Mesothelial cell of epicardium (in vitro differentiated cells): Measurements from ENCODE around the gene C9orf152. TPM values are rescaled to one million over a fixed set of nuclear protein-coding genes. Genes with fewer than 3 reads are reported as not detected.

Source experiments
- DNase-seq, 2 experiments: peaks; one replicate each; pipeline ENCODE4 v3.0.0; 2021; ENCODE audit warnings: low spot score in 2 of 2; ENCODE audit not compliant: unreplicated experiment in 2 of 2
- H3K27ac Mint-ChIP-seq: 2 replicates; pipeline ENCODE4 v1.8.0; 2021; ENCODE audit warnings: mixed read lengths
- H3K27me3 Mint-ChIP-seq: 2 replicates; pipeline ENCODE4 v1.8.0; 2021; ENCODE audit warnings: low read depth, mixed read lengths
- H3K36me3 Mint-ChIP-seq: 2 replicates; pipeline ENCODE4 v1.8.0; 2021; ENCODE audit warnings: mixed read lengths
- H3K4me1 Mint-ChIP-seq: 2 replicates; pipeline ENCODE4 v1.8.0; 2021; ENCODE audit warnings: mixed read lengths
- H3K4me3 Mint-ChIP-seq: 2 replicates; pipeline ENCODE4 v1.8.0; 2021; ENCODE audit warnings: mild to moderate bottlenecking, moderate library complexity, mixed read lengths
- H3K9me3 Mint-ChIP-seq: 2 replicates; pipeline ENCODE4 v1.8.0; 2021; ENCODE audit warnings: mixed read lengths
- total RNA-seq: library from RNA; stranded (reverse); gene quantifications from 3 replicates; pipeline ENCODE4 v1.2.1, GENCODE V29; 2021
- TF ChIP-seq, protein P1 (sequence below): fragments of 200-600 bp; sonication (generic); IDR thresholded peaks from one replicate; pipeline ENCODE4 v1.5.0; 2021; ENCODE audit warnings: antibody characterized with exemption; ENCODE audit not compliant: unreplicated experiment

The C9orf152 gene
- total RNA-seq, 1 donor from 2014 or later = not detected

DNA sequence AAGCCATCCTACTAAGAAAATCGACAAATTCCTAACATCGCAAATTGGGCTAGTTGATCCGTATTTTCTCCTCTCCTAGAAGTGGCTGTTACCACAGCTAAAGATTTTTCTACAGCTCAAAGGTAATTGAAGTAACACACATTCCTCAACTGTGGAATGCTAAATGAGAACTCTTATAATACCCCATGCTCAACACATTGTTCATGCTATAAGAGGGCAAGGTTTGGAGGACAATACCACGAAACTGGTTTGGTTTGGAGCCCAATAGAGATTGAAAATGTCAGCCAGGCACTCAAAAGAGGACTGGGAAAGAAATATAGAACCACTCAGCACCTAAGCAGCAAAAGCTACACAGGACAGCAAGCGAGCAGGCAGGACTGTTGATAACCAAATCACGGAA, 38.3 kb upstream of the C9orf152 start:
- TF ChIP-seq, protein P1, sequence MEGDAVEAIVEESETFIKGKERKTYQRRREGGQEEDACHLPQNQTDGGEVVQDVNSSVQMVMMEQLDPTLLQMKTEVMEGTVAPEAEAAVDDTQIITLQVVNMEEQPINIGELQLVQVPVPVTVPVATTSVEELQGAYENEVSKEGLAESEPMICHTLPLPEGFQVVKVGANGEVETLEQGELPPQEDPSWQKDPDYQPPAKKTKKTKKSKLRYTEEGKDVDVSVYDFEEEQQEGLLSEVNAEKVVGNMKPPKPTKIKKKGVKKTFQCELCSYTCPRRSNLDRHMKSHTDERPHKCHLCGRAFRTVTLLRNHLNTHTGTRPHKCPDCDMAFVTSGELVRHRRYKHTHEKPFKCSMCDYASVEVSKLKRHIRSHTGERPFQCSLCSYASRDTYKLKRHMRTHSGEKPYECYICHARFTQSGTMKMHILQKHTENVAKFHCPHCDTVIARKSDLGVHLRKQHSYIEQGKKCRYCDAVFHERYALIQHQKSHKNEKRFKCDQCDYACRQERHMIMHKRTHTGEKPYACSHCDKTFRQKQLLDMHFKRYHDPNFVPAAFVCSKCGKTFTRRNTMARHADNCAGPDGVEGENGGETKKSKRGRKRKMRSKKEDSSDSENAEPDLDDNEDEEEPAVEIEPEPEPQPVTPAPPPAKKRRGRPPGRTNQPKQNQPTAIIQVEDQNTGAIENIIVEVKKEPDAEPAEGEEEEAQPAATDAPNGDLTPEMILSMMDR = no peak
- H3K27ac Mint-ChIP-seq = no peak overlapping the region
- H3K36me3 Mint-ChIP-seq = peaks cover 28% of the 10 kb centered on the region
- no peaks in the 10 kb centered on the region for H3K27me3 Mint-ChIP-seq
- H3K9me3 Mint-ChIP-seq = no peaks in the 10 kb centered on the region
- no peak for DNase-seq
- no peak overlapping the region for H3K4me3 Mint-ChIP-seq
- no peaks in the 10 kb centered on the region for H3K4me1 Mint-ChIP-seq

DNA sequence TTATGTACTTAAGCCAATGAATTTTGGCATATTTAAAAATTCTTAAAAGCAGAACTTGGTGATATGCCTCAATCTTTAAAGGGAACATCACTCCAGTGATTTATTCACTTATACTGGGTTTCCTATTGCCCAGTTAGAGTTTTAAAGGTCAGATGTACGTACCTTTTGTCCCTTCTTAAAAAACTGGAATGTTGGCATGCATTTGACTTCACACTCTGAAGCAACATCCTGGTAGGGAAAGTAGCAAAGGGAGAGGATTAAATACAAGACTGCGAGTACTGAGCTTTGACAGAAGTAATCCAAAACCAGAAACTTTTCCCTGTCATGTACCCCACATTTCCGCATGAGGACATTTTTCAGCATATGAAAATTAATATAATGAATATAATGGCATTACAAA, 36.7 kb upstream of the C9orf152 start:
- no peak for DNase-seq
- Mint-ChIP-seq H3K4me3 (no peak overlapping the region), H3K36me3 (peaks cover 21% of the 10 kb centered on the region), H3K27me3 (no peaks in the 10 kb centered on the region), H3K4me1 (no peaks in the 10 kb centered on the region), H3K9me3 (no peaks in the 10 kb centered on the region), H3K27ac (no peak overlapping the region)
- TF ChIP-seq, protein P1 = no peak

DNA sequence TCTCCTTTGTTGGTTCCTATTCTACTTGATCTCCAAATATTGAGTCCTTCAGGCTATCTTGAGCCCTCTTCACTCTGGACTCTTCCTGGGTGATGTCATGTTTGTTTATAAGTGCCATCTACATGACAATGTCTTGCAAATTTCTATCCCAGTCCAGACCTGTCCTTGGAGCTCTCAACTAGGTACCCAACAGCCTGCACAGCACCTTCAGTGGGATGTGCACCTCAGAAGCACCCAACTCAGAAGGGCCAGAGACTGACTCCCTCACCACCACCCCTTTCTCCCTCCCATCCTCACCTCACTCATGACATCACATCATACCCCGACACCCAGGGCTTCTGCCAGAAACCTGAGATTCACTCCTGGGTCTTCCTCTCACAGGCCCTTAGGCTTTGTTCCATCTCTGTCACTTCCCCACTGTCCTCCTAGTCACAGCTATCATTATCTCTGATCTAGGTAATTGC, 33.9 kb upstream of the C9orf152 start:
- no peaks in the 10 kb centered on the region for H3K27me3 Mint-ChIP-seq
- no peaks in the 10 kb centered on the region for H3K4me1 Mint-ChIP-seq
- no peak overlapping the region for H3K27ac Mint-ChIP-seq

DNA sequence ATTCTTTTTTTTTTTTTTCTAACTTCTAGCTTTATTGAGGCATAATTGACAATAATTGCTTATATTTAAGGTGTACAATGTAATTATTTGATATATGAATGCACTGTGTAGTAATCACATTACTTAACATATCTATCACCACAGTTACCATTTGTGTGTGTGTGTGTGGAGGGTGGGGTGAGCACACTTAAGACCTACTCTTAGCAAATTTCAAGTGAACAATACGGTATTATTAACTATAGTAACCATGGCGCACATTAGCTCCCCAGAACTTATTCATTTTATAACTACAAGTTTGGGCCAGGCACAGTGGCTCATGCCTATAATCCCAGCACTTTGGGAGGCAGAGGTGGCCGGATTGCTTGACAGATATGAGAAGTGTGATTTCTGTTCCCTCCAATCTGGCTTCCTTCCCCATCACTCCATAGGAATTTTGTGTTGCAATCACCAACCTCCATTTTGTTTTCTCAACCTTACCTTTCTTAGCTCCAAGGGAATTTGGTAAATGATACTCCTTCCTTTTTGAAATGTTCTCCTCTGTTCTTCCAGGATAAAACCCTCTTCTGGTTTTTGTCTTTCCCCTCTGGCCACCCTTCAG, 33.4 kb upstream of the C9orf152 start:
- TF ChIP-seq, protein P1 = no peak
- DNase-seq = no peak
- Mint-ChIP-seq H3K9me3 (peaks cover 3% of the 10 kb centered on the region), H3K27me3 (no peaks in the 10 kb centered on the region), H3K4me1 (no peaks in the 10 kb centered on the region), H3K4me3 (no peak overlapping the region), H3K27ac (no peak overlapping the region), H3K36me3 (peaks cover 14% of the 10 kb centered on the region)

More for the DNA sequence above, 33.9 kb upstream of the C9orf152 start:
- peaks cover 15% of the 10 kb centered on the region for H3K36me3 Mint-ChIP-seq
- H3K4me3 Mint-ChIP-seq = no peak overlapping the region
- no peak for DNase-seq
- TF ChIP-seq, protein P1 = no peak
- no peaks in the 10 kb centered on the region for H3K9me3 Mint-ChIP-seq

DNA sequence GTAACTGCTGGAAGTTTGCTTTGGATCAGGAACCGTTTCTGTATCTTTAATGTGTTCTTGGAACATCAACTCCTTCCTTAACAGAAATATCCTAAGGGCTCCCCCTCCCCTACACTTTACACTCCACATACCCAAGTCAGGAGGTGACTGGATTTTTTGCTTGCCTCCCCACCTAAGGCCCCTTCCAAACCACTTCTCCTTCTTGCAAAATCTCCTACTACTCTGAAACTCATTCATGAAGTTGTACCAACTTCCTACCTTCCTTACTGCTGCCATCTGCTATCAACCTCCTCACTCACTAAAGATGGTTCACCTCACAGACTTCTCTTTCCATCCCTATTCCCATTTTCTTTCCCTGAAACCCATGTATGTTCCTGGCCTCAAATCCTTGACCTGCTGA, 32.2 kb upstream of the C9orf152 start:
- DNase-seq = no peak
- Mint-ChIP-seq H3K4me1 (no peaks in the 10 kb centered on the region), H3K4me3 (no peak overlapping the region), H3K36me3 (peaks cover 17% of the 10 kb centered on the region), H3K27me3 (no peaks in the 10 kb centered on the region), H3K9me3 (peaks cover 4% of the 10 kb centered on the region), H3K27ac (no peak overlapping the region)
- TF ChIP-seq, protein P1 = no peak
